Measurements from ENCODE around the gene CBARP.

CBARP gene

DNA sequence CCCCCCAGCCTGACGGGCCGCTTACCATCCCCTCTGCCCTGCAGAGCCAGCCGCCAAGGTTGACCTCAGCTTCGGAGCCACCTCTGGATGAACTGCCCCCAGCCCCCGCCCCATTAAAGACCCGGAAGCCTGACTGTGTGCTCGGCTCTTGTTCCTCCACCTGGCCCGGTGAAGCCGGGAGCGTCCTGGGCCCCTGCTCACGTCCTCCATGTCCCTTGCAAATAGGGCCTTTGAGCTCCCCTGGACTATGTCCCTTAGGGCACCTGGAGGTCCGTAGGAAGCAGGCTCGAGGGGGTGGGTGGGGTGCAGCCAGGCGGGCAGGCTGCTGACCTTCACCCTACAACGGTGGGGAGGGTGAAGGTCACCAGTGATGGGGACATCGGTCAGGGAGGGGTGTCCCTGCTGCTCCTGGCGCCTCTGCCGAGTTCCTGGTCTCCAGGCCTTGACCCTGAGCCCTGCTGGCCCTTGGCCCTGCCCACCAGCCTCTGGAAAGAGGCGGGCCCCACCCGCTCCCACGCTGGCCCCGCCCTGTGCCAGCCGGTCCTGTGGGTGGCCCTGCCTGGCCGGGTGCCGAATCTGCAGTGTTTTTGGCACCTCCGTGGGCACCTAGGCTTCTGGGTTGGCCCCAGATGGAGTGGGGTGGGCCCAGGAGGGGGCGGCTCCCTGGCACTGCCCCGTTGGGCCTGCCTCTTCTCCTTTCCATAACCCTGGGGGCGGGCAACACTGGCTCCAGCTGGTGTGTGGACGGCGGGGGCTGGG is 7.1 kb upstream of the CBARP start:
- Mint-ChIP-seq H3K4me1 (ENCODE audit: low read depth) (peaks cover 32% of the 10 kb centered on the region), H3K4me3 (peak overlapping the region; percentile 55), H3K9me3 (no peaks in the 10 kb centered on the region)

GRCh38 chr19:1243768-1244692 is 6.2 kb upstream of the CBARP start:
- Mint-ChIP-seq H3K27me3 (no peaks in the 10 kb centered on the region), H3K4me3 (peak overlapping the region; percentile 88), H3K27ac (peak overlapping the region; percentile 63), H3K4me1 (ENCODE audit: low read depth) (peaks cover 32% of the 10 kb centered on the region), H3K36me3 (ENCODE audit: low read depth) (no peaks in the 10 kb centered on the region), H3K9me3 (no peaks in the 10 kb centered on the region)

More for the DNA sequence above, 7.1 kb upstream of the CBARP start:
- Mint-ChIP-seq H3K36me3 (ENCODE audit: low read depth) (no peaks in the 10 kb centered on the region), H3K27ac (peak overlapping the region; percentile 63), H3K27me3 (no peaks in the 10 kb centered on the region)

GRCh38 chr19:1241417-1242095 is 3.8 kb upstream of the CBARP start, which contains the start of gene ATP5F1D:
TSS of gene ATP5F1D (plus strand) at chr19:1241751. CDS start at chr19:1241851, 100 bp downstream.
- peaks cover 40% of the 10 kb centered on the region for H3K4me1 Mint-ChIP-seq (ENCODE audit: low read depth)

GRCh38 chr19:1240925-1241324 is 3.1 kb upstream of the CBARP start:
- no peaks in the 10 kb centered on the region for H3K36me3 Mint-ChIP-seq (ENCODE audit: low read depth)
- H3K9me3 Mint-ChIP-seq = no peaks in the 10 kb centered on the region
- peak overlapping the region; percentile 21 for H3K27ac Mint-ChIP-seq
- peak overlapping the region; percentile 83 for H3K4me3 Mint-ChIP-seq
- H3K4me1 Mint-ChIP-seq (ENCODE audit: low read depth) = peaks cover 40% of the 10 kb centered on the region
- peaks cover 8% of the 10 kb centered on the region for H3K27me3 Mint-ChIP-seq

More at GRCh38 chr19:1241417-1242095, 3.8 kb upstream of the CBARP start, which contains the start of gene ATP5F1D:
- H3K27me3 Mint-ChIP-seq = peaks cover 8% of the 10 kb centered on the region
- no peaks in the 10 kb centered on the region for H3K36me3 Mint-ChIP-seq (ENCODE audit: low read depth)
- no peaks in the 10 kb centered on the region for H3K9me3 Mint-ChIP-seq
- H3K27ac Mint-ChIP-seq = peak within 1 kb of the TSS; percentile 92
- peak within 1 kb of the TSS; percentile 88 for H3K4me3 Mint-ChIP-seq

- H3K36me3 Mint-ChIP-seq (ENCODE audit: low read depth) = no peaks in the 10 kb centered on the region
- H3K27ac Mint-ChIP-seq = no peak overlapping the region
- peaks cover 40% of the 10 kb centered on the region for H3K4me1 Mint-ChIP-seq (ENCODE audit: low read depth)
- H3K27me3 Mint-ChIP-seq = peaks cover 8% of the 10 kb centered on the region
- H3K9me3 Mint-ChIP-seq = no peaks in the 10 kb centered on the region
- H3K4me3 Mint-ChIP-seq = peak overlapping the region; percentile 37
These were observed 2.3 kb upstream of the CBARP start for GRCh38 chr19:1239796-1240737.

DNA sequence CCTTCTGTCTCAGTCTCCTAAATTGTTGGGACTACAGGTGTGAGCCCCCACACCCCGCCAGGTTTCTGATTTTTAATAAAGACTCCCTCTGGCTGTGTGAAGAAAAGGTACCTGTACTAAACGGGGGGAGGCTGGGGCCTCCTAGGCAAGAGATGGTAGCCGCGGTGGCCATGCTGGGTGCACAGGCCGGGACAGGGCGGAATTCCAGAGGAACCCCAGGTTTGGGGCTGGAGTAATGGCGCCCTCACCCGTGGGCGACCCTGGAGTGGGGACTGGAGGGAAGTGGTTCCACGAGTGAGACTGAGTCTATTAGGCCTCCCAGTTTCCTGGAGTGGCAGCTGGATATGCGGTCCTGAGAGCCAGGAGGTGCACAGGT is 1.6 kb upstream of the CBARP start:
- Mint-ChIP-seq H3K27ac (no peak overlapping the region), H3K4me3 (peak overlapping the region; percentile 74), H3K27me3 (peaks cover 8% of the 10 kb centered on the region), H3K36me3 (ENCODE audit: low read depth) (no peaks in the 10 kb centered on the region), H3K9me3 (no peaks in the 10 kb centered on the region), H3K4me1 (ENCODE audit: low read depth) (peaks cover 36% of the 10 kb centered on the region)

GRCh38 chr19:1238369-1239303 is 831 bp upstream of the CBARP start:
- H3K4me3 Mint-ChIP-seq = peak overlapping the region; percentile 74
- H3K36me3 Mint-ChIP-seq (ENCODE audit: low read depth) = no peaks in the 10 kb centered on the region
- H3K27ac Mint-ChIP-seq = peak overlapping the region; percentile 55

DNA sequence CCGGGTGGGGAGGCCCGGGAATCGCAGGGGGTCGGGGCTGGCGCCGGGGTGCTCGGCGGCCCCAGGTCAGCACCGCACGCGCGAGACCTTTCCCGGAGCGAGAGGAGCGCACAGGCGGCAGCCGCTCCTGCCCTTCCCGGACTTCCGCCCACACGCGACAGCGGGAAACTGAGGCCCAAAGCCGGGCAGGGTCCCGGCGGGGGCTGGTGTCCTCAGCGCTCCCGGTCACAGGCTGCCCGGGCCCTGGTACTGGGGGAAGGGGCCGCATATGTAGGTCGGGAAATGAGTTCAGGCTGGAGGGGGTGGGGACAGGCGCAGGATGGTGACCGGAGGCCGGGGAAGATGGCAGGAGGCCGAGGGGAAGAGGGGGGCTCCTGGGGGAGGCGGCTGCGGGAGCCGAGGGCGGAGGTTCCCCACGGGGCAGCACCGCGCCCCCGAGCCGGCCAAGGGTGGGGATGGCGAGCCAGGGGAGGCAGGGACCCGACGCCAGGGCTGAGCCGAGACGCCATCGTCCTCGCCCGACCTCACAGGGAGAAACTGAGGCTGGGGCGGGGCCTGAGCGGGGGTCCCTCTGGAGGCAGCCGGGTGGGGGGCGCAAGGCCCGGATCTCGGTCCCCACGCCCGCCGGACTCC is 662 bp downstream of the CBARP start:
- H3K36me3 Mint-ChIP-seq (ENCODE audit: low read depth) = no peaks in the 10 kb centered on the region
- peaks cover 18% of the 10 kb centered on the region for H3K4me1 Mint-ChIP-seq (ENCODE audit: low read depth)
- no peak overlapping the region for H3K27ac Mint-ChIP-seq
- H3K9me3 Mint-ChIP-seq = no peaks in the 10 kb centered on the region
- peak overlapping the region; percentile 30 for H3K4me3 Mint-ChIP-seq
- H3K27me3 Mint-ChIP-seq = peaks cover 8% of the 10 kb centered on the region

More at GRCh38 chr19:1238369-1239303, 831 bp upstream of the CBARP start:
- no peaks in the 10 kb centered on the region for H3K9me3 Mint-ChIP-seq
- peaks cover 33% of the 10 kb centered on the region for H3K4me1 Mint-ChIP-seq (ENCODE audit: low read depth)
- H3K27me3 Mint-ChIP-seq = peaks cover 8% of the 10 kb centered on the region

DNA sequence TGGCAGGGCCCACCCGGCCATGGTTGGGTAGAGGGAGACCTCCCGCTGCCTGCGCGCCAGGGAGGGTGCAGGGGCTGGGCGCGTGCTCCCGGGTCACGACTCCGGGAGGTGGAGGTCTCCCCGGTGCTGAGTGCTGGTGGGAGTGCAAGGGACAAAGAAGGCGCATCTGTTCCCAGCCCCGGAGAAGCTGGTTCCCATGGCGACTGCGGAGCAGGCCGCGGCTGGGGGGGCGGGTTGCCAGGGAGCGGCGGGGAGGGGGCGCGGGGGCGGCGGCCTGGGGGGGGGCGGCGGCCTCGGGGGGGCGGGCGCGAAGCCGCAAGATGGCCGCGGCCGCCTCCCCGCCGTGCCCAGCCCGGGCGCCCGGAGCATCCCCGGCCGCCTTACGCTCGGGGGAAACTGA is 1.2 kb downstream of the CBARP start:
- Mint-ChIP-seq H3K27me3 (peaks cover 8% of the 10 kb centered on the region), H3K4me3 (no peak overlapping the region)

DNA sequence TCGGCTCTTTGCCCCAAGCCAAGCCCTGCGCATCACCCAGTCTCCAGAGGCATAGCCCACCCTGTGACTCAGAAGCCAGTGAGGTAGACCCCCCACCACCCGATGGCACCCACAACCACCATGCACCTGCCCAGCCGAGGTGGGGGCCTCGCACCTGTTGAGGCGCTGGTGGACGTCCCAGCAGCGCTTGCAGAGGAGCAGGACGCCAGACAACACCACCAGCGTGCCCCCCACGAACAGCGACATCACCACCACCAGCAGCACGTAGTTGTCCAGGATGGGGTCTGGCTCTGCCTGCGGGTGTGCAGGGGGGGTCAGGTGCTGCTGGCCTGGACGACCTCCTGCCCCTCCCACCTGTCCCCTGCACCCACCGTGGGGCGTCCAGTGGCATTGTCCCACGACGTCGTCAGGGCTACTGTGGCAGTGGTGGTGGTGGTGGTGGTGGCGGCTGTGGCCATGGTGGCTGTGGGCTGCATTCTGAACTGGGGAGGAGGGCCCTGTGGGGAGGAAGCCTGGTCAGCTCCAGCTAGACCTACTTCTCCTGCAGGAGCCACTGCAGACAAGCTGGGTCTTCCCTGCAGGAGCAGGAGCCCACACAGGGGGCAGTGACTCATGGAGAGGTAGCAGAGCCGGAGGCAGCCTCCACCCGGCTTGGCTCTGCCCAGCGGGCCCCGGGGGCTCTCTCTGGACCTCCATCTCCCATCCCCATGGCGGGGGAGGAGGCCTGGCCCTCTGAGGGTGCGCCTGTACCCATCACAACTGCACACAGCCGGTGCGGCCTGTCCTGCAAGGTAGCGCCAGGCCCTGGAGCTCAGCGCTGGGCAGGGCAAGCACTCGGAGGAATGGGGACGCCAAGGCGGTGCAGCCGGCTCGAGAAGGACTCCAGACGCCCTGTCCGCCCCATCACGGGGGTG is 1.9 kb downstream of the CBARP start:
- H3K36me3 Mint-ChIP-seq (ENCODE audit: low read depth) = no peaks in the 10 kb centered on the region
- peaks cover 11% of the 10 kb centered on the region for H3K4me1 Mint-ChIP-seq (ENCODE audit: low read depth)
- no peaks in the 10 kb centered on the region for H3K9me3 Mint-ChIP-seq
- peaks cover 8% of the 10 kb centered on the region for H3K27me3 Mint-ChIP-seq
- H3K4me3 Mint-ChIP-seq = no peak overlapping the region
- H3K27ac Mint-ChIP-seq = no peak overlapping the region

More for the DNA sequence above, 1.2 kb downstream of the CBARP start:
- no peak overlapping the region for H3K27ac Mint-ChIP-seq
- H3K36me3 Mint-ChIP-seq (ENCODE audit: low read depth) = no peaks in the 10 kb centered on the region
- no peaks in the 10 kb centered on the region for H3K9me3 Mint-ChIP-seq
- peaks cover 18% of the 10 kb centered on the region for H3K4me1 Mint-ChIP-seq (ENCODE audit: low read depth)

- no peaks in the 10 kb centered on the region for H3K9me3 Mint-ChIP-seq
- peaks cover 8% of the 10 kb centered on the region for H3K4me1 Mint-ChIP-seq (ENCODE audit: low read depth)
- H3K36me3 Mint-ChIP-seq (ENCODE audit: low read depth) = no peaks in the 10 kb centered on the region
- no peak overlapping the region for H3K4me3 Mint-ChIP-seq
- H3K27me3 Mint-ChIP-seq = peaks cover 8% of the 10 kb centered on the region
- H3K27ac Mint-ChIP-seq = no peak overlapping the region
These were observed 2.8 kb downstream of the CBARP start for GRCh38 chr19:1234955-1235380.
